ENCODE measurements around the gene HEPHL1.

Gene HEPHL1

DNA sequence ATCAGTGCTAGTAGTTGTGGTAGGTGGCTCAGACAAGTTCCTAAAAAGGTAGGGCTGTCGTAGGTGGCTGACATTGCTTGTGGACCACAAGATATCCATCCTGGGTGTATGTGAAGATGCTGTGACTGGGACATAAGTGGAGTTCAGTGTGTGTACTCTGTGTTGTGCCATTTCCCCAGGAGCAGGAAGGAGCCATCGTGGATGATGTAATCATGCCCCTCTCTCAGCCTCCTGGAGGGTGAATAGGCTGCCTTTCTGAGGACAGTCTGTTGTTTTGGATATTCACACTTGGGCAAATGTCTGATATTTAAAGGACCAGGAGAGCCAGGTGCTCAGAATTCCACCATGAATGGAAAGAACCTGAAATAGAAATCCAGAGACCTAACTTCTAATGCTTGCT lies 2.7 kb downstream of the HEPHL1 start:
- DNase-seq: no peak

DNA sequence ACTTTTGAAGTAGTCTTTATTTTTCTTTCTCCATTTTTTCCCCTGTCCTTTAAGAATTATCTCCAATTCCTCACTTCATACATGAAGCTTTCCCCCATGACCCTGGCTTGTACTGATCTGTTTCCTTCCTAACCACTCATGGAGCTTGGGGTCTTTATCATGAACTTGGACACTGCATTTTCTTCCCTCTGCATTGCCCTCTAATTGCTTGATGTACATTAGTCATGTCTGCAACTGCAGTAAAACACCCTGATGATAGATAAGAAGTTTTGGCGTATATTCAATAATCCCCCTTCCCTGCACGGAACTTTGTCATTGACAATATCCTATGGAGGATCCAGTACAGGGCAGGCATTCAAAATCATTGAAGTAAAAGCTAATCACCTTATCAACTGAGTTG lies 3.4 kb downstream of the HEPHL1 start:
- no peak for DNase-seq

DNA sequence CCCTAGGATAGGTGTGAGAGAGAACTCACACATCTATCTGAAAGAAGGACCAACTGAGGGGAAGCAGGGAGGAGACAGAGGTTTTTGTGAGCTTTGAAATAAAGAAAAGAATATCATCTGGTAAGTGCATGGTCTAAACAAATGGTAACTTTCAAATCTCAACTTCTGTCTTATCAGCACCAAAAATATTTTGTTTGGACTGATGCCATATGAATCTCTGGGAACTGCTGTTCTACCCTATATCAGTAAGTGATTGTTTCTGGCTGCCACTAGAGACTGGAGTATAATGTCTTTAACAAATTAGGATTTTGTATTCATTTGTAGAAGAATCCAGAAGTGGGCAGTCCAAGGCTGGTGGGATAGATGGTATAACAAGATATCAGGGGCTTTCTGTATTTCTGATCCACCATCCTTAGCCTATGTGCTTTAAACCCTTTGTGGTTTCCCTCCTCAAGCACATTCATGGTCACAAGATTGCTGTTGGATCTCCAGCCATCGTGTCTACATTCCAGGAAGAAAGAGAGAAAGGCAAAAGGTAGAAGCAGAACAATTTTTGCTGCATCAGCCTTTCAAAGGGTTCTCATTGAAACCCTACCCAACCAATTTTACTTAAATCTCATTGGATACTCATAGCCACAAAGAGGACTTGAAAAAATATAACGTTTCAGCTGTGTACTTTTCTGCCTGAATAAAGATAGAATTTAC lies 4.7 kb downstream of the HEPHL1 start:
- no peak for DNase-seq

DNA sequence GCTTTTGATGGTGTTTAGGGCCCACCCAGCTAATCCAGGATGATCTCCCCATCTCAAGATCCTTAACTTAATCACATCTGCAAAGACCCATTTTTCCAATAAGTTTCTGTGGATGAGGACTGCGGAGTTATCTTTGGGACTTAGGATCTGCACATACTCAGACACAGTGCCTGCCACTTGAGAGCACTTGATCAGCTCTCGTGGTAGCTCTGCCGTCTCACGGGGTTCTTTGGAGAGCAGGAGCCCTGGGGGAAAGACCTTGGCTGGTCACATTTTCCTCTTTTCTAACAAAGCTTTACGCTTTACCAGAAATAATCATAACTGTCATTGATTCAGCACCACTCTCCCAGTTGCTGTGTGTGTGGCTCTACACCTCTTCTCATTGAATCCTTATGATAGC lies 6.1 kb downstream of the HEPHL1 start:
- no peak for DNase-seq

DNA sequence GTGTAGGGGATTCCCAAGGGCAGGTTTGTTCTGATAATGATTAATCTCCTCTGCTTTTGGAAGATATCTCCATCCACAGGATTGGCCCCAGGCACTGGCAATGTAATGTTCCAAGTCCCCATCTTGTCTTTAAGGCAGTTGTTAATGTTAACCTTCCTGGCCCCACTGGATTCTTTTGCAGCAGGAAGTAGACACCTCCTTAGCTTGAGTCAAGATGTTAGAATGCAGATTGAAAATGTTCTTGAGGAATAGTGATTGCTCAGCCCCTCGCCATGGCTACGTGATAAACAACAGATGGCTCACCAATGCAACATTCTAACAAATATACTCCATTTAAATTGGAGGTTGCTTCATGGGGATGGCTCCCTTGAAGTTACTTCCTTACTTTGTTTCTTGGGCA lies 7.3 kb downstream of the HEPHL1 start:
- DNase-seq: no peak

DNA sequence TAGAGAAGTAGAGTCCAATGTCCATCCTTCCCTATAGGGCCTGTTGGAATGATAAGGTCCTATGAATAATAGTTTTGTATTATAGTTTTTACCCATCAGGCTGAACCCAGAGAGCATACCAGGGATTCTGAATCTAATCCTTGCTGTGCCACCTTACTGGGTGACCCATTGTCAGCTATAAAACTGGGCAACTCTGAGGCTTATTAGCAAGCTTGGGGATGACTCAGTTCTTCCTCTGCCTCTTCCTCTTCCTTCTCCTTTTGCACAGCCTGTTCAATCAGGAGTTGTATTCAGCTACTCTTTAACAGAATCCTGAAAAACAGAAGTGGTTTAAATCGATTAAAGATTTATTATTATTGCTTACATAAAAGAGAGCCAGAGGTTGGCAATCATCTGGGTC lies 8.9 kb downstream of the HEPHL1 start:
- no peak for DNase-seq

DNA sequence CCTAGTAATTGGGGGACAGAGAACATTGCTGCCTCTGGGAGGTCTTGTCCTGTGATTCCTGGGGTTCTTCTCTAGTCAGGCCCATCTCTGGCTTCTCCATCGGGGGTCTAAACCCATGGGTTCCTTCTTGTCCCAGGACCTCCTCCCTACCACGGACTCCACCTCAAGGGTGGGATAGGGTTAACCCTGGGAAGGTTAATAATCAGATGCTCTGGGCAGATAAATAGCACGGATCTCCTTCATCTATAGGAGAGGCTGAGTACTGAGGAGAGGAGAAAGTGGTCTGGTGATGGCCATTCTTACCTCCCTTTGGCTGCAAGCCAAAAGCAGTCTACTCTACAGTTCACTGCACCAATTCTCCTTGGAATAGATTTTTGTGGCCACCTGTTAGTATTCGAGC lies 10.5 kb downstream of the HEPHL1 start:
- DNase-seq: no peak

DNA sequence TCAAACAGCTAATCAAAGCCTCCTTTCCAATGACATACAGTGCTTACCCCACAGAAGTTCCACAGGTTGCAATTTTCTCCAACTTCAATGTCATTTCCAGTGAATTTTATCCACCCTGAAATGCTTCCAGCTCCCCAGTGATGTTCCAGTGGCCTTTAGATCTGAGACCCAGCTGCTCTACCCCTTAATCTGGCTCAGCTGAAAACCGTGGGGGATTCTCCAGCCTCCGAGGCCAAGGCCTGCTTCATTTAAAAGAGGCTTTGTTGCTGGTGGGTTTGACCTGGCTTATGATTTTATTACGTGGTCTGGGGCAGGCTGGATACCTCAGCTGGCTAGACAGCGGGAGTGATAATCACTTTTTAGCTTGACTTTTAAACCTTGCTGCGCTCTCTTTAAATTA lies 10.9 kb downstream of the HEPHL1 start:
- no peak for DNase-seq

DNA sequence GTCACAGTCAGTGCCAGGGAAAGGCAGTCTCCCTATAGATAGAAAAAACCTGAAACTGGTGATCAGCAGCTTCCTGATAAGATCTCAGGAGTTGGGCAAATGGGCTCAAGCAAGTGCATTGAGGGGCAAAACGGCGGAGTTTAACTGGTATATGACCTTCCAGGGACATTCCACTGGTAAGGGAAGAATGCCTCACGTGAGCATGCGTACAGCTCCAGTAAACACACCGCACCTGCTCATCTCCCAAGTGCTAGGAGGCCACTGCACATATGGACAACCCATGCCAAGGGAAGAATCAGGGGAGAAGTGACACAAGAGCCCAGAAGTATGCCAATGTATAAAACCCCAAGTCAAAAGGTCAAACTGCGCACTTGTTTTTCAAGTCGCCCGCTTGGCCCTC lies 11.6 kb downstream of the HEPHL1 start:
- DNase-seq: no peak

DNA sequence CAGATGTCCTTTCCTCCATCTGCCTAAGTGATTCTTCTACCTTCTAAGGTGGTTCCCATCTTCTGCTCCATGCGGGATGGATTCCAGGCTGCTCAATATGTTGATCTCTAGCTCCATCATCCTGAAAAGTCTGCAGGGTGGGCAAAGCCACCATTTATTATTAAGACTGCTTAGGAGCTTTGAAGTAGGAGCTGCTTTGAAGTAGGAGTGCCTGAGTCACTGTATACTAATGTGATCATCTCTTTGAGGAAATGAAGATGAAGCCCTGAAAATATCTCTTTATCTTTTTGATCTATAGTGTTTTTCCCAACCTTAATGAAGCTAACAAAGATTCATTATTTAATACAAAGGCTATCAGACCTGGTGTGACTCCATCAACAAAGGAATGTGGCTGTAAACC lies 13.1 kb downstream of the HEPHL1 start:
- DNase-seq: no peak

DNA sequence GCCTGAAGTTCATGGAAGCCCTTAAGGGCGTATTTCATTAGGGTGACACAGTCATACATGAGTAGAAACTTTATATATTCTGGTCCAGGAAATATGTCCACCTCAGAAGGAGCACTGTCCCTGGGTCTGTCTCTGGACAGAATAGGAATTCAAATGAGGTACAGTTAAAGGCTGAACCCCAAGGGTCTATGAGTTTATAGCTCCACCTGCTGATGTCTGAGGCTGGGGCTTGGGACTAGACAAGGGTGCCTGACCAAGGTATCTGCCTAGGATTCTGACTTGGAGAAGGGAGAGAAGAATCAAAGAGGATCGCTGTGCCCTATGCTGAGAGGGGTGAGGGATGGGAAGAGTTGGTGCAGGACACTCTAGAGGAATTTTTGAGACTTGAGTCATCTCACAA lies 14.9 kb downstream of the HEPHL1 start:
- DNase-seq: no peak

DNA sequence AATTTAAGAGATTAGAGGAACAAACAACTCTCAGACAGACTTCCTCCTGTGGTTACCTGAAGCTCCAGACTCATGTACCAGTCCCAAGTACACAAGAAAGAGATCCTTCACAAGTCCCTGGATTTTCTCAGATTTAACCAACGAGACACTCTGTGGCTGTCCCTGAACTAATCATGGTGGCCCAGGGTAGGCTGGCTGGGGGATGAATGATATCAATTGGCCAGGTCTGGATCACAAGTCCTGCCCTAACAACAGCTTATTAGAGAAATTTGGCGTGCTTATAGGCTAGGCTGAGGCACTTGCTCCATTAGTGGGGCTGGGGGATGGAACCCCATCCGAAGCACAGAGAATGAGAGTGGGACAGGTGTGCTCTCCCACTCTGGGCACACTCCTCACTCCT lies 22.1 kb downstream of the HEPHL1 start:
- no peak for DNase-seq

DNA sequence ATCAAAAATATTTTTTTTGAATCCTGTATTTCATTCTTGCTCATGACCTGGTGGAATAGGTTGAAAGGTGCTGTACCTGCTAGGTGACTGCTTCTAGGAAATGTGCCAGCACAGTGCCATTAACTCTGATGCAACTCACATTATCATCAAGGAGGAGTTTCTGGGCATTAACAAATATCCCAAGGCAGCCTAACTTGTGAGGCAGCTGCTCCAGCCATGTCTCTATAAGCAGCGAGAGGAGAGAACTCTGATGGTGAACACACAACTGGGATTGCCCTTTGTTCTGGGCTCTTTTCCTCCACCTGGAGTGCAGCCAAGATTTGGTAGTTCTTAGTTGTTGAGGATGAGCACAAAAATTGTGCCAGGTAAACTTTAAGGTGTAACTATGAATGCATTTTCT lies 25.6 kb downstream of the HEPHL1 start:
- DNase-seq: no peak

DNA sequence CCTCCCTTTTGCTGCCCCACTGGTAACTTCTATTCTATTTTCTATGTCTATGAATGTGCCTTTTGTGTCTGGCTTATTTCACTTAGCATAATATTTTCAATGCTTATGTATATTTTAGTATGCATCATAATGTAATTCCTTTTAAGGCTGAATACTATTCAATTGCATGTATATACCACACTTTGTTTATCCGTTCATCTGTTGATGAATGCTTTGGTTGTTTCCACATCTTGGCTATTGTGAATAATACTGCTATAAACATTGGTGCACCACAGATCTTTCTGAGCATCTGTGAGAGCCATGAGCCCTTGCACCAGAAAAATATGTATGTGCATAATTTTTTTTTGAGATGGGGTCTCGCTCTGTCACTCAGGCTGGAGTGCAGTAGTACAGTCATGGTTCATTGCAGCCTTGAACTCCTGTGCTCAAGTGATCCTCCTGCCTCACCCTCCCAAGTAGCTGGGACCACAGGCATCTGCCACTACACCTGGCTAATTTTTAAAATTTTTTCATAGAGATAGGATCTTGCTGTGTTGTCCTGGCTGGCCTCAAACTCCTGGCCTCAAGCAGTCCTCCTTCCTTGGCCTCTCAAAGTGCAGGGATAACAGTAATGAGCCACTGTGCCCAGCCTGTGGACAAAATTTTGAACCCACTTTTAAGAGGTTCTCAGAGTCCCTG lies 27.0 kb downstream of the HEPHL1 start:
- no peak for DNase-seq

DNA sequence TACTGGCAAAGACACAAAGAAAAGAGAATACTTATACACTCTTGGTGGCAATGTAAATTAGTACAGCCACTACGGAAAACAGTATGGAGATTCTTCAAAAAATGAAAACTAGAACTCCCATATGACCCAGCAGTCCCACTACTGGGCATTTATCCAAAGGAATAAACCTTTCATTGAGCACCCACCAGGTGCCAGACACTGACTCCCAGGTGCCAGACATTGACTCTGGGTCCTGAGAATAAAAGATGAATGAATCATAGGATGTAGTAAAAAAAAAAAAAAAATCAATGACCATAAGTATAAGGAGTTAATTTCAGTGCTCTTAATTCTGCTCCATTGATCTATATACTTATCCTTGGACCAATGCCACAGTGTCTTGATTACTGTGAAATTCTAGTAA lies 28.2 kb downstream of the HEPHL1 start:
- DNase-seq: no peak

DNA sequence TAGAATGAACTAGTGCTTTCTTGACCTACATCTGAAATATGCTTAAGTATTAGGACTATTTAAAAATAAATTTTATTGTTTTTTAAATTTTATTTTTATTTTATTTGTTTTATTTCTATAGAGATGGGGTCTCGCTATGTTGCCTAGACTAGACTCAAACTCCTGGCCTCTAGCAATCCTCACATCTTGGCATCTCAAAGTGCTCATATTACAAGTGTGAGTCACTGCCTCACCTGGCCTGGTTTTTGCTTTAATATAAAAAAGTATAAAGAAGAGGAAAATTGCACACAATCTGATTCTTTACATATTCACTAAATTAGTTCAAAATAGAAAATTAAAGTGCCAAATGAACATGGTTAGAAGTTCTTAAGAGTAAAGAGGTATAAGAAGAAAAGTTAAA lies 37.5 kb downstream of the HEPHL1 start:
- DNase-seq: no peak

DNA sequence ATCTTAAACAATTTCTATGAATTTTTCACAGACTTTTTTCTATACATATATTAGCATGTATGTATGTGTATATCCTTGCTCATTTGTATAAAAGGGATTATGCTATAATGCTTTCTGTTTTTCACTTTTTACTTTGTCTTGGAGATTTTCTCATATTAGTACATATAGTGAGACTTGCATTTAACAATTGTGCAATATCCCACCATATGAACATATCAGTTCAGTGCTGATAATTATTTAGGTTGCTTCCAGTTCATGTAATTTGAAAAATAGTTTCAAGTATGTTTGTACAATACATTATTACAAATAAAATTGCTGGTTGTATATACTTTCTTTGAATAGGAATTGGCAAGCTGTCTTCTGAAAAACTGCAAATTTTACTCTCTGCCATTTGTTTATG lies 37.9 kb downstream of the HEPHL1 start:
- DNase-seq: no peak

DNA sequence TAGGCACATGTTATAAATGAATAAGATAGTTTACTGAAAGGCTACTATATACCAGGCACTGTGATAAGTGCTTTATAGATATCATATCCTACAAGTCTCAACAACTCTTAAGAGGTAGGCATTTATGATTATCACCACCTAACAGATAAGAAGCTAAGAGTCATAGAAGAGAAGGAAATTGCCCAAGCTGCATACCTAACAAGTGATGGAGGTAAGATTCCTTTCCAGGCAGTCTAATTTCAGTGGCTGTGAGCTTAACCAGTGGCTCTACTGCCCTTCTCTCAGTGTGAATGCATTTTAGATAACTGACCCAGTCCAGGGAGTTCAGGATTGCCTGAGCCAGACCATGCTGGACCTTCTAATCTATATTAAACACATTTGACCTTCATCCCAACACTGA lies 39.2 kb downstream of the HEPHL1 start:
- no peak for DNase-seq

DNA sequence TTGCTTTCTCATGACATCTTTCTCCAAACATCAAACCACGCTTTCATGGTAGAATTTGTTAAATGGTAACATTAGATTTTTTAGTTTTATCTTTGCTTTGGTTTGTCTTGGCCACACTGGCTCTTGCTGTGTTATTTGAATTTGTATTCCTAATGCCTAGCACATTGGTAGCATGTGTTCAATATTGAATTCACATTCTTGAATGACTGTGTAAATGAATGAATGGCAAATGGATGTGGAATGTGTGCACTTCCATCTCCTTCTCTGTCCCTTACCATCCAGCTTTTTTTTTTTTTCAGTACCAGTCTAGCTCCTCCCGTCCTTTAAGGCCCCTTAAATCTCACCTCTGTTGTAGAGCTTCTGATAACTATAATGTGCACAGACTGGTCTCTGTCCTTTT lies 41.2 kb downstream of the HEPHL1 start:
- no peak for DNase-seq

DNA sequence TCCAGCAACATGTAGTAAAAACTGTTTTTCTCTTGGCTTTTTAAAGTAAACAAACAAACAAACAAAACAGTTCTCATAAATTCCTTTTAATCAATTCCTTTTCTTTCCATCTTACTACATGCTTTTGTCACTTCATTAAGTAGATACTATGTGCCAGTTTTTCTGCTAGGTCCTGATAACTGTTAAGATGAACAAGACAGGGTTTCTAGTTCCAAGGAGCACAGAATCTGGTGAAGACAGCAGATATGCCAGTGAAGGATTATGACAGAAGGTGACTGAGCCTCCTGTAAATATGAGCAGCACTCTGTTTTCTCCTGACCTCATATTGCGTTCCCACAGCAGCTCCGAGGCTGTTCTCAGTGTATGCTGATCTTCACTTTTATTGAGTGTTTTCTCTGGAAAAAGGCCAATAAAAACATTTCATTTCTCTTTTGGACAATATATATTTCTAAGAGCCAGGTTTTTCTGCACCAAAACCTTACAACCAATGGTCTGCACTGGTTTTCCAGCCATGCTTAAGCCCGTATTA lies 45.8 kb downstream of the HEPHL1 start:
- DNase-seq: no peak

DNA sequence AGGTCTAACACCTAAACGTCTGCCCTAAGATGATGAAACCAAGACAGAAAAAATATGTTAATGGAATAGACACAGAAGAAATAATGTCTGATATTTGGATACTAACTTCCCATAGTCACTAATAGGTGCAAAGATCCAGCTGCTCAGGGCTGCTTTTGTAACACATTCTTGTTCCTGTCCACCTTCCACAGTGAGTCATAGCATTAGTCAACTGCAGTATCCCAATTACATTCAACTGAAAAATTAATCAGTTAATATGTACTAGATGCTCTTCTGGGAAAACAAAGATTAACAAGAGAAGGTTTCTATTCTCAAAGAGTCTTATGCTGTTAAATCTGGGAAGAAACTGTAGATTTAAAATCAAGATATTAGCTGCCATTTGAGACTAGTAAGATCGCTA lies 47.6 kb downstream of the HEPHL1 start:
- no peak for DNase-seq

DNA sequence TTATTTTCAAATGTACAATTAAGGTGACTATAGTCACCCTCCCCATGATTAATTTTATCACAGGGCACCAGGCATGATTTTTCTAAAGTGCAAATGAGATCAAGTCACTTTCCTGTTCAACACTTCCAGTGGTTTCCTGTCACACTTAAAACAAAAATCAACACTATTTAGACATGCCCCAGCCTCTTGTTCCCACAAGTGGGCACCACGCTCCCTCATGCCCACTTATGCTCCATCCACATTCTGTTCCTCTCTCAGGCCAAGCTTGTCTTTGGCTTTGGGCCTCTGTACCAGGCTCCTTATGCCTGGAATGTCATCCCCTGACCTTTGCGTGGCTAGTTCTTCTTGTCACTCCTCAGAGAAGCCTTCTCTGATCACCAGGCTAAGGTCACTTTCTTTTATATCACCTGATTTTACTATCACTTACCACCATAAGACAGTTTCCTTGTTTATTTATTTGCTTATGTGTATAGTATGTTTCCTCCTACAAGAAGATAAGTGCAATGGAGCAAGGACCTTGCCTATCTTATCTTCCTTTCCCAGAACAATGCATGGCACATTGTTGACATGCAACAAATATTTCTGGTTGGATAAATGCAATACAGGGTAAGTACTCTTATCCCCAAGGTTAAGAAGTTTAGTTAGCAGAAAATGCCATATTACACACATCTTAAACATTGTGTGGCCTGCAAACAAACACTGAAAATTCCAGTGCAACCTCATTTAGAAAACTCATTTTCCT lies 56.6 kb downstream of the HEPHL1 start:
- DNase-seq: no peak

DNA sequence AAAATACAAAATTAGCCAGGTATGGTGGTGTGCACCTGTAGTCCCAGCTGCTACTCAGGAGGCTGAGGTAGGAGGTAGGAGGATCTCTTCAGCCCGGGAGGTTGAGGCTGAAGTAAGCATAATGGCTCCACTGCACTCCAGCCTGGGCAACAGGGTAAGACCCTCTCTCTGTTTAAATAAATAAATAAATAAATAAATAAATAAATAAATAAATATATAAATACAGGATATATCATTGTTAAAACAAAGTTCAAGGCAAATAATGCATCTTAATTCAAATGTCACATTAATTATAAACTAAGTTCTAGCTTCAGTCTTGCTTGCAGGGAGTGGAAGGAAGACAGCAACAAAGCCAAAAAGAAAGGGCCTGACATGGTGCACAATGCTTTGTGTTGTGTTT lies 63.0 kb downstream of the HEPHL1 start:
- no peak for DNase-seq

DNA sequence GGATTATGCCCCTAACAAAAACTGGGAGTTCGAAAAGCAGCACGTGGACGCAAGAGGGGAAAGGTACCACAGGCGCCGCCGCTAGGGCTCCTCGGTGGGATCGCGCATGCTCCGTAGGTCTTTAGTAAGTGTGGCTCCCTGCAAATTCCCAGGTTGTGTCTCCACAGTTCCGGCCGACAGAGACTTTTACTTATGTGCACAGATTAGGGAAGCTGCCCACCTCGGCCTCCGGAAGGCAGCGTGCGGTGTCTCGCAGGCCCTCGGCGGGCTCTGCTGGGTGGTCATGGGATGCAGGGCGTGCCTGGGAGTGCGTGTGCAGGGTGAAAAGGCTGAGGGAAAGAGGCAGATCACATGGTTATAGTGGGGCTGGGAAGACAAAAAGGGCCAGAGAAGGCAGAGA lies 67.8 kb downstream of the HEPHL1 start:
- no peak for DNase-seq
